MG63 (cell line): ENCODE data around the gene RABGAP1L. TPM values are rescaled to one million over a fixed set of nuclear protein-coding genes. Genes with fewer than 3 reads are reported as not detected.
"Not testable (repeated sequence)": the region's sequence is repeated elsewhere in the genome, so short reads cannot be mapped to it uniquely, and the experiment has no call there.

Experiments used
- DNase-seq: peaks from one replicate; pipeline ENCODE4 v3.0.0-alpha.2; 2020
- H3K27me3 ChIP-seq: fragments of 250-450 bp; sonication (Bioruptor Pico); 2 replicates; pipeline ENCODE4 v1.5.1; 2020; ENCODE audit warnings: mild to moderate bottlenecking, moderate library complexity
- H3K36me3 ChIP-seq: fragments of 250-450 bp; sonication (Bioruptor Pico); 2 replicates; pipeline ENCODE4 v1.5.1; 2020; ENCODE audit warnings: mild to moderate bottlenecking, moderate library complexity
- H3K4me3 ChIP-seq: fragments of 250-450 bp; sonication (Bioruptor Pico); 2 replicates; pipeline ENCODE4 v1.5.1; 2020; ENCODE audit warnings: mild to moderate bottlenecking, moderate library complexity
- H3K9me3 ChIP-seq: fragments of 250-450 bp; sonication (Bioruptor Pico); 2 replicates; pipeline ENCODE4 v1.5.1; 2020; ENCODE audit warnings: mild to moderate bottlenecking, moderate library complexity
- total RNA-seq: library from RNA; depleted of rRNA; stranded (reverse); fragments of >200 nt; shearing (Covaris generic); gene quantifications from 2 replicates; pipeline ENCODE4 v1.2.3, GENCODE V29; 2014; ENCODE audit warnings: low replicate concordance

The RABGAP1L gene
- total RNA-seq, 1 experiment from 2014 or later, result 14.8 TPM

GRCh38 chr1:174448974-174449373 is 289.7 kb downstream of the RABGAP1L start:
- no peak overlapping the region for H3K4me3 ChIP-seq
- no peaks in the 10 kb centered on the region for H3K27me3 ChIP-seq
- H3K9me3 ChIP-seq, result no peaks in the 10 kb centered on the region
- H3K36me3 ChIP-seq, result no peaks in the 10 kb centered on the region
- no peak for DNase-seq

DNA sequence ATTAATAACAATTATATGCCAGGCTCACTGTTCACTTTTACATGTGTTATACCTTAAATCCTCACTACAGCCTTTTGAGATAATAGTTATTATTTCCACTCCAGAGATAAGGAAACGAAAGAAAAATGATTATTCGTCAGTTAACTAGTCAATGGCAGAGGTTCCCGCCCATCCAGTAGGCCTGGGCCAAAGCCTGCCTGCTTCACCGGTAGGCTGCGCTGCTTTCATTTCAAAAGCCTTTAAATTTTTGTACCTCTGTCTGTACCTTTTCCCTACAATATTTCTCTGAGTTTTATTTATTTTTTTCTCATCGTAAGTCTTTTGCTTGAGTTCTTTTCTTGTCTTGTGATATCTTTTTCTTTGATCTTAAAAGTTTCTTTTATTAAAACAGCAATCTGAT is 292.1 kb downstream of the RABGAP1L start:
- Histone ChIP-seq H3K27me3 (no peaks in the 10 kb centered on the region), H3K9me3 (no peaks in the 10 kb centered on the region), H3K36me3 (no peaks in the 10 kb centered on the region), H3K4me3 (no peak overlapping the region)
- no peak for DNase-seq

DNA sequence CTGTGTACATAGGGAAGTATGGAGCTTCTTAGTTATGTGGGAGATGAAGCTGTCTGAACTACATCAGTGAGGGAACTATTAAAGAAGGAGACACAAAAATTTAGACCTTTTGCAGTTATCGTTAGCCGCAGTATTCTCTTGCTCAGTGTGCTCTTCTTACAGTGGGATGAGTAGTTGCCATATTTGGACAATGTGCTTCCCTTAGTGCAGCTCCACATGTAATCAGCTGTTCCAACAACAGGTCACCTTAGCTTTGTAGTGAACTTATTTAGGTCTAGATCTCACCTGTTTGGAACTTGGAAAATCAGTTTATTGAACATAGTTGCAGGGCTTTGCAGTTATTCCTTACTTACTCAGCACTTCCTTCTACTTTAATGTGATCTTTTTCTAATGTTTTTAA is 306.5 kb downstream of the RABGAP1L start:
- no peak overlapping the region for H3K4me3 ChIP-seq
- no peaks in the 10 kb centered on the region for H3K9me3 ChIP-seq
- H3K27me3 ChIP-seq, result no peaks in the 10 kb centered on the region
- no peaks in the 10 kb centered on the region for H3K36me3 ChIP-seq
- no peak for DNase-seq

DNA sequence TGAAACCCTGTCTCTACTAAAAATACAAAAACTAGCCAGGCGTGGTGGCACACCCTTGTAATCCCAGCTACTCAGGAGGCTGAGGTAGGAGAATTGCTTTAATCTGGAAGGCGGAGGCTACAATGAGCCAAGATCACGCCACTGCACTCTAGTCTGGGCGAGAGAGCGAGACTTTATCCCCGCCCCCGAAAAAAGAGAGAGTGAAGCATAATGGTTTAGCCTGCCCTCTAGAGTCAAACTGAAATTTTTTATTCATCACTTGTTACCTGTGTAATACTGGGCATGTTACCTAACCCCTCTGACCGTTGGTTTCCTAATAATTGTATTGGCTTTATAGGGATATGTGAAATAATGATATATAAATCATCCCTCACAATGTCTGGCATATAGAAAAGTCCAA is 307.3 kb downstream of the RABGAP1L start:
- DNase-seq, result no peak
- no peak overlapping the region for H3K4me3 ChIP-seq

DNA sequence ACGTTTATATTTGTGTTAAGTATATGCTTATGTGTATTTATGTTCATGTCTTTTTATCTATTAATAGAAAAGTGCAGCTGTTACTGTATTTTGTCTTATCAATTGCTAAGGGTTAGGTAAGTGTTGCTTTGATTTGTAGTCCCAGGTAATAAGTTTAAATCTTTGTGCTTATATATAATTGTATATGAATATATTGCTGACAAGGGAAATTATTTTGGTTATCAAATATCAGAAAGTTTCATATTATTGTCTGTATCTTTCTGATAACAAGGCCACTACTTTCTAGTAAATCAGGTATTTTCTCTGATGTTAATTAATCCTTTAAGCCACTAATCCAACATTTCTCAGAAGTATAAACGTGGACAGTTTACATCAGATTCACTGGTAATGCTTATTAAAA is 309.7 kb downstream of the RABGAP1L start:
- no peaks in the 10 kb centered on the region for H3K9me3 ChIP-seq
- no peaks in the 10 kb centered on the region for H3K36me3 ChIP-seq
- no peak for DNase-seq
- H3K4me3 ChIP-seq, result no peak overlapping the region
- no peaks in the 10 kb centered on the region for H3K27me3 ChIP-seq

More for the DNA sequence above, 307.3 kb downstream of the RABGAP1L start:
- Histone ChIP-seq H3K27me3 (no peaks in the 10 kb centered on the region), H3K36me3 (no peaks in the 10 kb centered on the region), H3K9me3 (no peaks in the 10 kb centered on the region)

- Histone ChIP-seq H3K4me3 (no peak overlapping the region), H3K36me3 (no peaks in the 10 kb centered on the region)
- DNase-seq, result no peak
Measured at GRCh38 chr1:174469687-174470086, 310.4 kb downstream of the RABGAP1L start.

GRCh38 chr1:174479281-174479680 is 320.0 kb downstream of the RABGAP1L start:
- Histone ChIP-seq H3K27me3 (no peaks in the 10 kb centered on the region), H3K9me3 (no peaks in the 10 kb centered on the region), H3K36me3 (no peaks in the 10 kb centered on the region), H3K4me3 (no peak overlapping the region)
- no peak for DNase-seq

More at GRCh38 chr1:174469687-174470086, 310.4 kb downstream of the RABGAP1L start:
- no peaks in the 10 kb centered on the region for H3K9me3 ChIP-seq
- no peaks in the 10 kb centered on the region for H3K27me3 ChIP-seq

- Histone ChIP-seq H3K27me3 (no peaks in the 10 kb centered on the region), H3K9me3 (no peaks in the 10 kb centered on the region), H3K4me3 (no peak overlapping the region), H3K36me3 (no peaks in the 10 kb centered on the region)
- no peak for DNase-seq
Measured at GRCh38 chr1:174480324-174480723, 321.0 kb downstream of the RABGAP1L start.

- Histone ChIP-seq H3K27me3 (no peaks in the 10 kb centered on the region), H3K9me3 (no peaks in the 10 kb centered on the region; the same call in none of the 2 replicates), H3K4me3 (no peak overlapping the region), H3K36me3 (no peaks in the 10 kb centered on the region)
- no peak for DNase-seq
Measured at GRCh38 chr1:174491606-174492005, 332.3 kb downstream of the RABGAP1L start.

GRCh38 chr1:174497478-174497877 is 338.2 kb downstream of the RABGAP1L start:
- Histone ChIP-seq H3K4me3 (no peak overlapping the region), H3K9me3 (no peaks in the 10 kb centered on the region), H3K27me3 (no peaks in the 10 kb centered on the region), H3K36me3 (no peaks in the 10 kb centered on the region)
- no peak for DNase-seq

DNA sequence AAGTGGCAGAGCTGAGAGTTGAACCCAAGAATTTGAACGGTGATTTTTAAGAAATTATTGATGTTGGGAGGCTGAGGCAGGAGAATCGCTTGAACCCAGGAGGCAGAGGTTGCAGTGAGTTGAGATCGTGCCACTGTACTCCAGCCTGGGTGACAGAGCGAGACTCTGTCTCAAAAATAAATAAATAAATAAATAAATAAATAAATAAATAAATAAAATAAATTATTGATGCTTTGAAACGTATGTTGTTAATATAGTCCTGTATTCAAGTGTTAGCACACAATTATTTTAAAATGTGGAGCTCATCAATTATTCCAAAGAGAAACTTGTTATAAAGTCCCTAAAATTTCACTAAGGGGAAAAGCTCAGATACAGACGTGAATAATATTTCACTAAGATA is 357.4 kb downstream of the RABGAP1L start:
- H3K27me3 ChIP-seq, DNase-seq: not testable (repeated sequence)

GRCh38 chr1:174519844-174520243 is 360.5 kb downstream of the RABGAP1L start:
- Histone ChIP-seq H3K9me3 (no peaks in the 10 kb centered on the region), H3K4me3 (no peak overlapping the region), H3K36me3 (no peaks in the 10 kb centered on the region), H3K27me3 (no peaks in the 10 kb centered on the region)
- DNase-seq, result no peak

More for the DNA sequence above, 357.4 kb downstream of the RABGAP1L start:
- H3K9me3 ChIP-seq, H3K36me3 ChIP-seq, H3K4me3 ChIP-seq: not testable (repeated sequence)

GRCh38 chr1:174531751-174532150 is 372.4 kb downstream of the RABGAP1L start:
- Histone ChIP-seq H3K9me3 (no peaks in the 10 kb centered on the region; the same call in 1 of the 2 replicates), H3K36me3 (no peaks in the 10 kb centered on the region), H3K4me3 (no peak overlapping the region), H3K27me3 (peaks cover 3% of the 10 kb centered on the region; the same call in 1 of the 2 replicates)
- no peak for DNase-seq

GRCh38 chr1:174534789-174535188 is 375.5 kb downstream of the RABGAP1L start:
- no peaks in the 10 kb centered on the region for H3K36me3 ChIP-seq
- H3K27me3 ChIP-seq, result peaks cover 3% of the 10 kb centered on the region; the same call in 1 of the 2 replicates
- DNase-seq, result no peak
- H3K9me3 ChIP-seq, result no peaks in the 10 kb centered on the region; the same call in 1 of the 2 replicates
- H3K4me3 ChIP-seq, result no peak overlapping the region

DNA sequence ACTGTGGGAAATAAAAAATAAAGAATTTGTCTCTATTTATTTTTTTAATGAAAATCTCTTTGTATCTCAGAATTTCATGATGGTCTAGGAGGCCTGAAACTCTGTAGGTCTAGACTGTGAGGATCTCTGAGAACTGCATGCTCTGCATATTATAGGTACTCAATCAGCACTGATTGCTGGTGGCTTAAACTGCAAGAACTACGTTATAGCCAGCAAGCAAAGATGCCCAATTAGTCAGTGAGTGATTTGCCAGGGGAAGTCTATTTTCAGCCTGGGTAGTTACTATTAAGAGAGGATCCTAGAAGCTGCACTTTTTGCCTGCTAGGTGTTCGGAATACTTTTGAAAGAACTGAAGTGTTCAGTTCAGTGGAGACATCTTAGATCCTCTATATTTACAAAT is 375.9 kb downstream of the RABGAP1L start:
- peaks cover 3% of the 10 kb centered on the region; the same call in 1 of the 2 replicates for H3K27me3 ChIP-seq
- no peaks in the 10 kb centered on the region for H3K36me3 ChIP-seq
- H3K4me3 ChIP-seq, result no peak overlapping the region
- no peak for DNase-seq
- no peaks in the 10 kb centered on the region; the same call in 1 of the 2 replicates for H3K9me3 ChIP-seq

- not testable (repeated sequence) for H3K9me3 ChIP-seq, H3K36me3 ChIP-seq, H3K4me3 ChIP-seq, H3K27me3 ChIP-seq, DNase-seq
Measured at GRCh38 chr1:174543421-174543820, 384.1 kb downstream of the RABGAP1L start.

DNA sequence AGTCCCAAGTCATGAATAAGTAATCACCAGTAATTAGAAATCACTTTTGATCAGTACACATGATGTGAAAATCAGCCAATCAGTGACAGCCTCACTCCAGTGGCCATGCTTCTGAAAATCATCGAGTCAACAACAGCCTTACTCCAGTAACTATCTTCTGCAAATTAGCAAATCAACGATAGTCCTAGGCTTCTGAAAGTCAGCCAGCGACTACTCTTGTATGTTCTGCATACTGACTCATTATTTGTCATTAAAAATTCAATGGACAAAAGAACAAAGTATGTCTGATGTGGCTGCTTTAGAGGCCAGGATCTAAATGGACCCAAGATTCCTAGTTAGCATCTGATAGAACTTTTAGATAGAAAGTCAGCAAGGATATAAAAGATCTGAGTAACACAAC is 391.0 kb downstream of the RABGAP1L start:
- no peaks in the 10 kb centered on the region for H3K9me3 ChIP-seq
- DNase-seq, result no peak
- H3K4me3 ChIP-seq, result no peak overlapping the region
- no peaks in the 10 kb centered on the region for H3K36me3 ChIP-seq
- H3K27me3 ChIP-seq, result no peaks in the 10 kb centered on the region

- DNase-seq, result no peak
- H3K9me3 ChIP-seq, result no peaks in the 10 kb centered on the region
- no peak overlapping the region for H3K4me3 ChIP-seq
Measured at GRCh38 chr1:174556392-174556791, 397.1 kb downstream of the RABGAP1L start.

DNA sequence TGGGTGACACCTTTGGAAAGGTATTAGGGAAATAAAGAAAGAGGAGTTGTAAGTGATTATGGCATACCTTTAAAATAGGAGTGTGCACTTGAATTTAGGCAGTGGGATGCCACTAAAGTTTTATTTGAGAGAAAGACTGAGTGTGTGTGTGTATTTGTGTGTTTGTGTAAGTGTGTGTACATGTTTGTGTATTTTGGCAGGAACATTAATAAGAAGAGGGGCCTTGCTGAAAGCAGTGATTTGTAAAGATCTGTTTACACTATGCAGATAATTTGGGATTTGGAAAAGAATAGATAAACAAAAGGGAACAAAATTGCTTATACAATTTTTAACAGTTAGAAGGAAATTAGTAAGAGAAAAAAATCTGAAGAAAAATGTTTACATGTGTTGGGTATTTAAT is 409.2 kb downstream of the RABGAP1L start:
- Histone ChIP-seq H3K4me3 (no peak overlapping the region), H3K9me3 (no peaks in the 10 kb centered on the region), H3K27me3 (no peaks in the 10 kb centered on the region), H3K36me3 (no peaks in the 10 kb centered on the region)
- no peak for DNase-seq

More at GRCh38 chr1:174556392-174556791, 397.1 kb downstream of the RABGAP1L start:
- Histone ChIP-seq H3K27me3 (no peaks in the 10 kb centered on the region), H3K36me3 (no peaks in the 10 kb centered on the region)
